GM23248 (cell line): ENCODE measurements around the gene ANO6.

Experiments
- EZH2 ChIP-seq: fragments of 200-600 bp; sonication (generic); IDR thresholded peaks from 2 replicates; pipeline ENCODE4 v1.6.1; 2018; ENCODE audit warnings: antibody characterized with exemption, mild to moderate bottlenecking; ENCODE audit not compliant: insufficient read depth, poor library complexity, severe bottlenecking
- EZH2phosphoT487 ChIP-seq: fragments of 200-600 bp; sonication (generic); IDR thresholded peaks from 2 replicates; pipeline ENCODE4 v1.6.1; 2018; ENCODE audit warnings: antibody characterized with exemption, moderate library complexity, mild to moderate bottlenecking, low read depth; ENCODE audit not compliant: insufficient read depth

- TF ChIP-seq EZH2 (no peak), EZH2phosphoT487 (no peak)
Observed at GRCh38 chr12:45334396-45334795, 118.5 kb downstream of the ANO6 start.
